Breast epithelium (tissue), 4 donors: ENCODE data around the gene NCAPG2. TPM values are rescaled to one million over a fixed set of nuclear protein-coding genes. Genes with fewer than 3 reads are reported as not detected.
"Not testable (repeated sequence)": the region's sequence is repeated elsewhere in the genome, so short reads cannot be mapped to it uniquely, and the experiment has no call there.

ENCODE experiments used
- DNase-seq, 2 donors: peaks; one replicate each; pipeline ENCODE4 v3.0.0-alpha.2; 2019; ENCODE audit warnings: low spot score in 2 of 2
- H3K27ac ChIP-seq, 2 donors: fragments of 200-600 bp; sonication (generic) in 1 of 2; one replicate each; pipeline ENCODE4 v1.5.1; 2016 to 2019; ENCODE audit warnings: mild to moderate bottlenecking in 1 of 2
- H3K27me3 ChIP-seq, 2 donors: fragments of 200-600 bp; sonication (generic) in 1 of 2; one replicate each; pipeline versions ENCODE4 v1.5.1 to v1.6.0; 2017 to 2019; ENCODE audit warnings: control low read depth in 1 of 2, mild to moderate bottlenecking in 1 of 2
- H3K36me3 ChIP-seq: fragments of 200-600 bp; one replicate; pipeline ENCODE4 v1.5.1; 2019
- H3K4me1 ChIP-seq, 2 donors: fragments of 200-600 bp; sonication (generic); one replicate each; pipeline ENCODE4 v1.5.1; 2016 to 2019; ENCODE audit warnings: control low read depth in 1 of 2
- H3K4me3 ChIP-seq, 3 donors: fragments of 200-600 bp; sonication (generic); 1 replicate in 2 of 3; 2 replicates in 1 of 3; pipeline ENCODE4 v1.5.1; 2016 to 2019; ENCODE audit warnings: mild to moderate bottlenecking in 3 of 3, moderate library complexity in 2 of 3
- H3K9me3 ChIP-seq, 2 donors: fragments of 200-600 bp; sonication (generic) in 1 of 2; one replicate each; pipeline ENCODE4 v1.5.1; 2016 to 2019; ENCODE audit warnings: control low read depth in 1 of 2
- CTCF ChIP-seq, 3 donors: fragments of 450-650 bp; IDR thresholded peaks; one replicate each; pipeline ENCODE4 v1.5.1; 2016 to 2017; ENCODE audit warnings: antibody characterized with exemption in 3 of 3, mild to moderate bottlenecking in 3 of 3, moderate library complexity in 3 of 3
- POLR2A ChIP-seq: fragments of 450-650 bp; IDR thresholded peaks from one replicate; pipeline ENCODE4 v1.6.1; 2016; ENCODE audit warnings: antibody characterized with exemption, mild to moderate bottlenecking, moderate library complexity
- POLR2AphosphoS5 ChIP-seq, 3 donors: sonication (generic); formaldehyde crosslinking; IDR thresholded peaks; one replicate each; pipeline ENCODE4 v1.6.1; 2017; ENCODE audit warnings: antibody characterized with exemption in 3 of 3
- intact Hi-C: fragments of 100-400 bp; cut with DNase I; formaldehyde crosslinking; loops from one replicate; pipeline ENCODE4 v1.15.1; 2023; ENCODE audit warnings: low total_unique reads
- total RNA-seq, 3 donors: library from RNA; depleted of rRNA; stranded (reverse); fragments of >200 nt; gene quantifications; one replicate each; pipeline ENCODE4 v1.1.0, GENCODE V29; 2016

NCAPG2 gene
- total RNA-seq, 3 donors from 2014 or later = 9.8 to 12.5 (median 10.4) TPM

GRCh38 chr7:158676171-158676840 lies 28.3 kb downstream of the NCAPG2 start:
- H3K4me1 ChIP-seq = no peaks in the 10 kb centered on the region
- TF ChIP-seq POLR2AphosphoS5 (IDR thresholded peaks at IDR 0.05) = no peak
- TF ChIP-seq CTCF (IDR thresholded peaks at IDR 0.05) = no peak
- no peak for TF ChIP-seq POLR2A
- H3K27me3 ChIP-seq = no peaks in the 10 kb centered on the region
- no peaks in the 10 kb centered on the region for H3K9me3 ChIP-seq
- no peak overlapping the region for H3K4me3 ChIP-seq
- intact Hi-C loops = loop anchor here (2.0 kb wide), 1 partner anchor 68 kb away; no protein-coding TSS in a partner anchor
- no peak overlapping the region for H3K27ac ChIP-seq
- no peak for DNase-seq
- no peaks in the 10 kb centered on the region for H3K36me3 ChIP-seq

GRCh38 chr7:158672975-158673374 lies 31.6 kb downstream of the NCAPG2 start:
- H3K27me3 ChIP-seq = no peaks in the 10 kb centered on the region
- no peak for DNase-seq
- no peaks in the 10 kb centered on the region for H3K36me3 ChIP-seq
- no peaks in the 10 kb centered on the region for H3K9me3 ChIP-seq
- no peak overlapping the region for H3K4me3 ChIP-seq
- TF ChIP-seq POLR2AphosphoS5 (IDR thresholded peaks at IDR 0.05) (no peak), POLR2A (no peak), CTCF (IDR thresholded peaks at IDR 0.05) (no peak)
- intact Hi-C loops = no loop called here
- H3K4me1 ChIP-seq = no peaks in the 10 kb centered on the region
- no peak overlapping the region for H3K27ac ChIP-seq

- H3K36me3 ChIP-seq, intact Hi-C loops, H3K4me3 ChIP-seq, H3K27me3 ChIP-seq, H3K27ac ChIP-seq, H3K9me3 ChIP-seq, H3K4me1 ChIP-seq, DNase-seq: not testable (repeated sequence)
Observed at GRCh38 chr7:158668086-158668485, 36.5 kb downstream of the NCAPG2 start.

GRCh38 chr7:158666966-158667678 lies 37.5 kb downstream of the NCAPG2 start:
- H3K27ac ChIP-seq, H3K27me3 ChIP-seq, intact Hi-C loops, H3K36me3 ChIP-seq, H3K9me3 ChIP-seq, DNase-seq, H3K4me1 ChIP-seq, H3K4me3 ChIP-seq: not testable (repeated sequence)

GRCh38 chr7:158666401-158666800 lies 38.2 kb downstream of the NCAPG2 start:
- H3K4me1 ChIP-seq = no peaks in the 10 kb centered on the region
- H3K36me3 ChIP-seq = no peaks in the 10 kb centered on the region
- TF ChIP-seq POLR2A (no peak), POLR2AphosphoS5 (IDR thresholded peaks at IDR 0.05) (no peak), CTCF (IDR thresholded peaks at IDR 0.05) (no peak)
- no peak overlapping the region for H3K4me3 ChIP-seq
- no peaks in the 10 kb centered on the region for H3K27me3 ChIP-seq
- H3K27ac ChIP-seq = no peak overlapping the region
- DNase-seq = no peak
- H3K9me3 ChIP-seq = no peaks in the 10 kb centered on the region
- intact Hi-C loops = no loop called here

- no peak for TF ChIP-seq POLR2AphosphoS5 (IDR thresholded peaks at IDR 0.05)
- no peak for TF ChIP-seq CTCF (IDR thresholded peaks at IDR 0.05)
- no peak for TF ChIP-seq POLR2A
Observed at GRCh38 chr7:158664406-158664805, 40.2 kb downstream of the NCAPG2 start.

More at GRCh38 chr7:158664406-158664805, 40.2 kb downstream of the NCAPG2 start:
- no peak overlapping the region for H3K4me3 ChIP-seq
- no peaks in the 10 kb centered on the region for H3K36me3 ChIP-seq
- no peaks in the 10 kb centered on the region for H3K9me3 ChIP-seq
- no peak for DNase-seq
- intact Hi-C loops = no loop called here
- H3K27ac ChIP-seq = no peak overlapping the region
- H3K4me1 ChIP-seq = no peaks in the 10 kb centered on the region
- H3K27me3 ChIP-seq = no peaks in the 10 kb centered on the region
